ENCODE data around the gene NT5C1A. TPM values are rescaled to one million over a fixed set of nuclear protein-coding genes. Genes with fewer than 3 reads are reported as not detected.

NT5C1A gene
- total RNA-seq, 2 donors from 2014 or later: 2.3 to 3.1 TPM

DNA sequence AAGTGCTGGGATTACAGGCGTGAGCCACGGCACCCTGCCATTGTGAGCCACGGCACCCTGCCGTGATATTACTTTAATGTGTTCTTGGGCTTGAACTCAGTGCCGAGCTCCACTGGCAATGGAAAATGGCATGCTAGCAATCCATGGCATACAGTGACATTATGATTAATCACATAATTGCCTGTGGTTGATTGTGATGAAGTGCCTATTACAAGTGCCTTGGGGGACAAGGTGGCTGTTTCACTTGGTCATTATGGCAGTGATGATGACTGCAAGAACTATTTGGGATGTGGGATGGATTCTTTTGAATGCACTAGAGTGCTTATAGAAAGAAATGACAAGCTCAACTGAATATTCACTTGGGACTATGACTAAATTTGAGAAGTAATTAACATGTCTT lies 41.6 kb upstream of the NT5C1A start:
- H3K9me3 ChIP-seq: no peaks in the 10 kb centered on the region
- H3K27me3 ChIP-seq: no peaks in the 10 kb centered on the region
- intact Hi-C loops (cut with DNase I): no loop called here
- 90 to 96% methylated on average over 4 to 5 of the region's 5 CpGs for WGBS, 2 donors
- no peak for DNase-seq
- no peaks in the 10 kb centered on the region for H3K4me1 ChIP-seq
- H3K36me3 ChIP-seq (replicated peaks in 1 of 2; ENCODE audit: insufficient read depth in 1 of 2, low read depth in 2 of 2): no peaks in the 10 kb centered on the region
- no peak for ATAC-seq
- H3K27ac ChIP-seq: no peak overlapping the region
- TF ChIP-seq POLR2A (IDR thresholded peaks at IDR 0.05): no peak
- TF ChIP-seq, protein P1, sequence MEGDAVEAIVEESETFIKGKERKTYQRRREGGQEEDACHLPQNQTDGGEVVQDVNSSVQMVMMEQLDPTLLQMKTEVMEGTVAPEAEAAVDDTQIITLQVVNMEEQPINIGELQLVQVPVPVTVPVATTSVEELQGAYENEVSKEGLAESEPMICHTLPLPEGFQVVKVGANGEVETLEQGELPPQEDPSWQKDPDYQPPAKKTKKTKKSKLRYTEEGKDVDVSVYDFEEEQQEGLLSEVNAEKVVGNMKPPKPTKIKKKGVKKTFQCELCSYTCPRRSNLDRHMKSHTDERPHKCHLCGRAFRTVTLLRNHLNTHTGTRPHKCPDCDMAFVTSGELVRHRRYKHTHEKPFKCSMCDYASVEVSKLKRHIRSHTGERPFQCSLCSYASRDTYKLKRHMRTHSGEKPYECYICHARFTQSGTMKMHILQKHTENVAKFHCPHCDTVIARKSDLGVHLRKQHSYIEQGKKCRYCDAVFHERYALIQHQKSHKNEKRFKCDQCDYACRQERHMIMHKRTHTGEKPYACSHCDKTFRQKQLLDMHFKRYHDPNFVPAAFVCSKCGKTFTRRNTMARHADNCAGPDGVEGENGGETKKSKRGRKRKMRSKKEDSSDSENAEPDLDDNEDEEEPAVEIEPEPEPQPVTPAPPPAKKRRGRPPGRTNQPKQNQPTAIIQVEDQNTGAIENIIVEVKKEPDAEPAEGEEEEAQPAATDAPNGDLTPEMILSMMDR (IDR thresholded peaks at IDR 0.05): no peak
- no peak overlapping the region for H3K4me3 ChIP-seq

DNA sequence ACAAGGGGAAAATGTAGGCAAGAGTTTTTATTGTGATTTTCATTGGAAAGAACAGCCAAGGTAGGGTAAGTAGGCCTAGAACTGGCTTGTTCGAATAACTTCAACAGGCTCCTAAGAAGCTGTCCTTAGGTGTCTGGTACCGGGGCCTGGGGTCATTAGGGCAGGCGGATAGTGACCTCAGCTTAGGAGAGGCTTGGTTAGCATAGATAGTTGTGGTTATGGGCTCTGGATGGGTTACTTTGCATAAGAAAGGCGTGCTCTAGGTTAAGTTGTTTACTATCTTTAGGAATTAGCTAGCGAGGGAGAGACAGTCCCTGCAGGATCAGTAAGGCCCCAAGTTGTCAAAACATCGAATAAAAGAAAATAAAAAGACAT lies 40.0 kb upstream of the NT5C1A start:
- intact Hi-C loops (cut with DNase I): no loop called here

GRCh38 chr1:39711104-39711965 lies 39.4 kb upstream of the NT5C1A start:
- Histone ChIP-seq H3K9me3 (peaks cover 0 to 3% (median 0%) of the 10 kb centered on the region in 3 donors), H3K27ac (no peak overlapping the region), H3K4me1 (peaks cover 6% of the 10 kb centered on the region), H3K36me3 (replicated peaks in 1 of 2; ENCODE audit: insufficient read depth in 1 of 2, low read depth in 2 of 2) (no peaks in the 10 kb centered on the region), H3K4me3 (no peak overlapping the region), H3K27me3 (no peaks in the 10 kb centered on the region)
- no peak for ATAC-seq
- 73 to 78% methylated on average over 11 to 12 of the region's 12 CpGs for WGBS, 2 donors
- intact Hi-C loops (cut with DNase I): no loop called here
- no peak for DNase-seq
- TF ChIP-seq, protein P1 (IDR thresholded peaks at IDR 0.05): no peak
- TF ChIP-seq POLR2A (IDR thresholded peaks at IDR 0.05): no peak

More for the DNA sequence above, 40.0 kb upstream of the NT5C1A start:
- TF ChIP-seq, protein P1 (IDR thresholded peaks at IDR 0.05): no peak
- TF ChIP-seq POLR2A (IDR thresholded peaks at IDR 0.05): no peak
- Histone ChIP-seq H3K36me3 (replicated peaks in 1 of 2; ENCODE audit: insufficient read depth in 1 of 2, low read depth in 2 of 2) (no peaks in the 10 kb centered on the region), H3K27me3 (no peaks in the 10 kb centered on the region), H3K4me3 (no peak overlapping the region), H3K4me1 (peaks cover 6% of the 10 kb centered on the region), H3K9me3 (no peaks in the 10 kb centered on the region), H3K27ac (no peak overlapping the region)
- no peak for ATAC-seq
- no peak for DNase-seq
- WGBS, 2 donors: 84% methylated on average over 6 of the region's 6 CpGs

GRCh38 chr1:39707506-39707905 lies 35.6 kb upstream of the NT5C1A start:
- ATAC-seq (peak; percentile 47), DNase-seq (no peak)
- H3K4me3 ChIP-seq: no peak overlapping the region
- H3K36me3 ChIP-seq (replicated peaks in 1 of 2; ENCODE audit: insufficient read depth in 1 of 2, low read depth in 2 of 2): no peaks in the 10 kb centered on the region
- H3K4me1 ChIP-seq: peaks cover 10% of the 10 kb centered on the region
- H3K27ac ChIP-seq: no peak overlapping the region
- 18 to 28% methylated on average over 4 of the region's 4 CpGs for WGBS, 2 donors
- no peaks in the 10 kb centered on the region for H3K27me3 ChIP-seq
- H3K9me3 ChIP-seq: peaks cover 0 to 3% (median 0%) of the 10 kb centered on the region in 3 donors
- intact Hi-C loops (cut with DNase I): no loop called here
- TF ChIP-seq, protein P1 (IDR thresholded peaks at IDR 0.05): no peak
- no peak for TF ChIP-seq POLR2A (IDR thresholded peaks at IDR 0.05)

DNA sequence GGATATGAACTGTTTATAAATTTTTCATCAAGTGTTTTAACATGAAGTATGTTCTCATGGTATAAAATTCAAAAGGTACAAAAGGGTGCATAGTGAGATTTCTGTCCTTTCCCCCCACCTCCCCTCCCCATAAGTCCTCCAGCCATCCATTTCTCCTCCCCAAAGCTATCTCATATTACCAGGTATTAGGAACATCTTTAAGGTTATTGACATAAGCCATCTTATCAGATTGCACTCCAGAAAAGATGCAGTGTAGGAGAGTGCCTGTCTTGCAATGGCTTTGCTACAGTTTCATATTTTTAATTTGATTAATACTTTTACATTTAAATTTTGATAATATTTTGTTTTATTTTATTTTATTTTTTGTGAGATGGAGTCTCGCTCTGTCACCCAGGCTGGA lies 32.9 kb upstream of the NT5C1A start:
- Histone ChIP-seq H3K4me3 (no peak overlapping the region), H3K36me3 (replicated peaks in 1 of 2; ENCODE audit: insufficient read depth in 1 of 2, low read depth in 2 of 2) (no peaks in the 10 kb centered on the region), H3K27ac (no peak overlapping the region), H3K4me1 (peaks cover 35% of the 10 kb centered on the region), H3K9me3 (peaks cover 0 to 3% (median 0%) of the 10 kb centered on the region in 3 donors), H3K27me3 (no peaks in the 10 kb centered on the region)
- 93 to 94% methylated on average over 1 of the region's 1 CpG for WGBS, 2 donors
- no peak for ATAC-seq
- TF ChIP-seq, protein P1 (IDR thresholded peaks at IDR 0.05): no peak
- TF ChIP-seq POLR2A (IDR thresholded peaks at IDR 0.05): no peak
- DNase-seq: no peak
- intact Hi-C loops (cut with DNase I): no loop called here
